Calu3 (cell line): ENCODE measurements around the gene R3HDM2. TPM values are rescaled to one million over a fixed set of nuclear protein-coding genes. Genes with fewer than 3 reads are reported as not detected.
A peak's percentile ranks its signal among the peaks of the same experiment; 100 is the strongest.

Experiments
- BruUV-seq: library from RNA; stranded (reverse); fragments of 400-500 nt; replicated peaks from 2 replicates; lab custom pipeline; 2021; lab: Mats Ljungman, UMichigan
- CTCF ChIA-PET: fragments of 300-600 bp; sonication (Branson Sonifier 250); formaldehyde crosslinking; loops from one replicate; lab custom pipeline; 2022; ENCODE audit warnings: antibody characterized with exemption; lab: Charles Lee
- DNase-seq: peaks from one replicate; pipeline ENCODE4 v3.0.0; 2022
- H3K27ac Mint-ChIP-seq: one replicate; pipeline ENCODE4 v1.8.0; 2022; ENCODE audit warnings: mixed read lengths; ENCODE audit not compliant: unreplicated experiment
- H3K27me3 Mint-ChIP-seq: one replicate; pipeline ENCODE4 v1.8.0; 2022; ENCODE audit warnings: mixed read lengths; ENCODE audit not compliant: unreplicated experiment
- H3K36me3 Mint-ChIP-seq: one replicate; pipeline ENCODE4 v1.8.0; 2022; ENCODE audit warnings: mild to moderate bottlenecking, moderate library complexity, mixed read lengths; ENCODE audit not compliant: insufficient read depth, unreplicated experiment
- H3K4me1 Mint-ChIP-seq: one replicate; pipeline ENCODE4 v1.8.0; 2022; ENCODE audit warnings: mild to moderate bottlenecking, low read depth, mixed read lengths; ENCODE audit not compliant: unreplicated experiment
- H3K4me3 Mint-ChIP-seq: one replicate; pipeline ENCODE4 v1.8.0; 2022; ENCODE audit warnings: mild to moderate bottlenecking, low read depth, moderate library complexity, mixed read lengths; ENCODE audit not compliant: unreplicated experiment
- H3K9me3 Mint-ChIP-seq: one replicate; pipeline ENCODE4 v1.8.0; 2022; ENCODE audit warnings: low read depth, mixed read lengths; ENCODE audit not compliant: unreplicated experiment
- intact Hi-C: fragments of 100-400 bp; cut with micrococcal nuclease; formaldehyde crosslinking; loops from one replicate; pipeline ENCODE4 v1.10.0; 2022; ENCODE audit not compliant: unreplicated experiment
- total RNA-seq: library from RNA; stranded (reverse); gene quantifications from 2 replicates; pipeline ENCODE4 v1.2.3, GENCODE V29; 2022
- TF ChIP-seq, protein P1 (sequence below): fragments of 200-600 bp; IDR thresholded peaks from one replicate; pipeline ENCODE4 v1.8.0; 2022; ENCODE audit warnings: antibody characterized with exemption; ENCODE audit not compliant: unreplicated experiment

Gene R3HDM2
- total RNA-seq, 1 experiment from 2014 or later, result 77.3 TPM

GRCh38 chr12:57234571-57235016 lies 196.2 kb downstream of the R3HDM2 start:
- Mint-ChIP-seq H3K4me1 (peaks cover 24% of the 10 kb centered on the region), H3K27me3 (peaks cover 21% of the 10 kb centered on the region), H3K4me3 (no peak overlapping the region), H3K27ac (peak overlapping the region; percentile 20), H3K9me3 (no peaks in the 10 kb centered on the region), H3K36me3 (peaks cover 90% of the 10 kb centered on the region)
- CTCF ChIA-PET, result interaction anchor here (0.6 kb wide), 1 partner anchor 21 kb away, joined by 4 read pairs; no protein-coding TSS in a partner anchor
- DNase-seq, result no peak
- TF ChIP-seq, protein P1, sequence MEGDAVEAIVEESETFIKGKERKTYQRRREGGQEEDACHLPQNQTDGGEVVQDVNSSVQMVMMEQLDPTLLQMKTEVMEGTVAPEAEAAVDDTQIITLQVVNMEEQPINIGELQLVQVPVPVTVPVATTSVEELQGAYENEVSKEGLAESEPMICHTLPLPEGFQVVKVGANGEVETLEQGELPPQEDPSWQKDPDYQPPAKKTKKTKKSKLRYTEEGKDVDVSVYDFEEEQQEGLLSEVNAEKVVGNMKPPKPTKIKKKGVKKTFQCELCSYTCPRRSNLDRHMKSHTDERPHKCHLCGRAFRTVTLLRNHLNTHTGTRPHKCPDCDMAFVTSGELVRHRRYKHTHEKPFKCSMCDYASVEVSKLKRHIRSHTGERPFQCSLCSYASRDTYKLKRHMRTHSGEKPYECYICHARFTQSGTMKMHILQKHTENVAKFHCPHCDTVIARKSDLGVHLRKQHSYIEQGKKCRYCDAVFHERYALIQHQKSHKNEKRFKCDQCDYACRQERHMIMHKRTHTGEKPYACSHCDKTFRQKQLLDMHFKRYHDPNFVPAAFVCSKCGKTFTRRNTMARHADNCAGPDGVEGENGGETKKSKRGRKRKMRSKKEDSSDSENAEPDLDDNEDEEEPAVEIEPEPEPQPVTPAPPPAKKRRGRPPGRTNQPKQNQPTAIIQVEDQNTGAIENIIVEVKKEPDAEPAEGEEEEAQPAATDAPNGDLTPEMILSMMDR, result no peak
- intact Hi-C loops, result no loop called here
- no TSS peak for BruUV-seq

GRCh38 chr12:57234233-57234570 lies 196.6 kb downstream of the R3HDM2 start:
- Mint-ChIP-seq H3K4me3 (no peak overlapping the region), H3K4me1 (peaks cover 22% of the 10 kb centered on the region), H3K36me3 (peaks cover 90% of the 10 kb centered on the region), H3K9me3 (no peaks in the 10 kb centered on the region), H3K27ac (peak overlapping the region; percentile 20), H3K27me3 (peaks cover 17% of the 10 kb centered on the region)
- no peak for DNase-seq
- intact Hi-C loops, result no loop called here
- TF ChIP-seq, protein P1, result no peak
- no TSS peak for BruUV-seq
- CTCF ChIA-PET, result interaction anchor here (0.6 kb wide), 1 partner anchor 21 kb away, joined by 4 read pairs; no protein-coding TSS in a partner anchor

DNA sequence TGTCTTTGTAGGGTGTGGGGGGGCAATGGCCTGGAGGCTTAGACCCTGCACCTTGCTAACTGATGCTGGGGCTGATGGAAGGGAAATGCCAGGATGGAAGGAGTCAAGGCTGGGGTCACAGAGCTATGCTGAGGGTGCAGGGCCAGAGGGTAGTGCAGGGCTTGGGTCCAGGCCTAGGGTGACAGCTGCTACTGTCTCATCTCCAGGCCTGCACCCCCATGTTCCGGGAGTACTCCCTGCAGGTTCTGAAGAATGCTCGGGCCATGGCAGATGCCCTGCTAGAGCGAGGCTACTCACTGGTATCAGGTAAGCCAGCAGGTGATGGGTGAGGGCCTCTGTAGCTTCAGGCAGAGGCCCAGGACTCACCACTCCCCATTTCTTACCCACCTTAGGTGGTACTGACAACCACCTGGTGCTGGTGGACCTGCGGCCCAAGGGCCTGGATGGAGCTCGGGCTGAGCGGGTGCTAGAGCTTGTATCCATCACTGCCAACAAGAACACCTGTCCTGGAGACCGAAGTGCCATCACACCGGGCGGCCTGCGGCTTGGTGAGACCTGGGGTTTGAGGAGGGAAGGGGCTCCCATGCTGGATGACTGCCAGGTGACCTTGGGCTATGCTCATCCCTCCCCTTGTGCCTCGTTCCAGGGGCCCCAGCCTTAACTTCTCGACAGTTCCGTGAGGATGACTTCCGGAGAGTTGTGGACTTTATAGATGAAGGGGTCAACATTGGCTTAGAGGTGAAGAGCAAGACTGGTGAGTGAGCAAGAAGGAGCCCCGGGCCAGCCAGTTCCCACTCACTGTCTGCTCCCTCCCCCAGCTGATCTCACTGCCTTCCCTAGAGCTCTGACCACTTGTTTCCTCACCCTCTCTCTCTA lies 197.2 kb downstream of the R3HDM2 start:
- Mint-ChIP-seq H3K36me3 (peaks cover 90% of the 10 kb centered on the region), H3K9me3 (no peaks in the 10 kb centered on the region), H3K4me3 (no peak overlapping the region), H3K4me1 (peaks cover 22% of the 10 kb centered on the region), H3K27ac (peak overlapping the region; percentile 20), H3K27me3 (peaks cover 11% of the 10 kb centered on the region)
- intact Hi-C loops, result no loop called here
- BruUV-seq, result no TSS peak
- TF ChIP-seq, protein P1, result no peak
- CTCF ChIA-PET, result interaction anchor here (0.6 to 1.0 kb wide), 3 partner anchors 10 to 20 kb away, joined by 4 to 7 read pairs (median 5); no protein-coding TSS in a partner anchor
- DNase-seq, result no peak

GRCh38 chr12:57232156-57232756 lies 198.6 kb downstream of the R3HDM2 start:
- TF ChIP-seq, protein P1, result no peak
- Mint-ChIP-seq H3K9me3 (no peaks in the 10 kb centered on the region), H3K4me3 (no peak overlapping the region), H3K27me3 (peaks cover 10% of the 10 kb centered on the region), H3K27ac (no peak overlapping the region), H3K4me1 (peaks cover 28% of the 10 kb centered on the region), H3K36me3 (peaks cover 79% of the 10 kb centered on the region)
- DNase-seq, result no peak
- intact Hi-C loops, result no loop called here
- CTCF ChIA-PET, result interaction anchor here (1.0 to 2.0 kb wide), 2 partner anchors 10 to 19 kb away, joined by 6 to 7 read pairs; no protein-coding TSS in a partner anchor
- BruUV-seq, result no TSS peak
